Mesendoderm (in vitro differentiated cells): Measurements from ENCODE around the gene ZDHHC22.

Experiments used
- DNase-seq: peaks from one replicate; pipeline ENCODE4 v3.0.0; 2013
- H2AK5ac ChIP-seq: 2 replicates; pipeline ENCODE4 v1.6.1; 2013; ENCODE audit warnings: low read length, inconsistent platforms
- H2BK120ac ChIP-seq: 2 replicates; pipeline ENCODE4 v1.6.1; 2013; ENCODE audit warnings: low read depth, mild to moderate bottlenecking, low read length, moderate library complexity, mixed read lengths
- H2BK15ac ChIP-seq: replicated peaks from 2 replicates; pipeline ENCODE4 v1.6.1; 2013; ENCODE audit warnings: low read depth, mild to moderate bottlenecking, moderate library complexity
- H2BK5ac ChIP-seq: 2 replicates; pipeline ENCODE4 v1.6.1; 2013; ENCODE audit warnings: low read length, inconsistent platforms
- H3K18ac ChIP-seq: 2 replicates; pipeline ENCODE4 v1.6.1; 2013; ENCODE audit warnings: mild to moderate bottlenecking, low read length, mixed read lengths
- H3K23ac ChIP-seq: one replicate; pipeline ENCODE4 v1.6.1; 2013; ENCODE audit warnings: low read length
- H3K27ac ChIP-seq: 2 replicates; pipeline ENCODE4 v1.5.1; 2013; ENCODE audit warnings: low read depth, mild to moderate bottlenecking, inconsistent platforms, low read length, moderate library complexity
- H3K27me3 ChIP-seq: 2 replicates; pipeline ENCODE4 v1.6.1; 2013; ENCODE audit warnings: low read length, control low read depth, mild to moderate bottlenecking, inconsistent platforms; ENCODE audit not compliant: insufficient read depth, poor library complexity
- H3K36me3 ChIP-seq: 2 replicates; pipeline ENCODE4 v1.6.1; 2013; ENCODE audit warnings: low read length, inconsistent platforms; ENCODE audit not compliant: control insufficient read depth, insufficient read depth
- H3K4ac ChIP-seq: one replicate; pipeline ENCODE4 v1.6.1; 2013; ENCODE audit warnings: low read depth, mild to moderate bottlenecking, low read length, moderate library complexity
- H3K4me1 ChIP-seq: 2 replicates; pipeline ENCODE4 v1.6.1; 2013; ENCODE audit warnings: low read depth, low read length, inconsistent platforms; ENCODE audit not compliant: control insufficient read depth
- H3K4me2 ChIP-seq: 2 replicates; pipeline ENCODE4 v1.6.1; 2013; ENCODE audit warnings: low read length
- H3K4me3 ChIP-seq: 2 replicates; pipeline ENCODE4 v1.5.1; 2013; ENCODE audit warnings: mild to moderate bottlenecking, low read length
- H3K56ac ChIP-seq: one replicate; pipeline ENCODE4 v1.6.1; 2013; ENCODE audit warnings: low read length
- H3K79me1 ChIP-seq: 2 replicates; pipeline ENCODE4 v1.6.1; 2013; ENCODE audit warnings: low read length, inconsistent platforms
- H3K79me2 ChIP-seq: 2 replicates; pipeline ENCODE4 v1.6.1; 2013; ENCODE audit warnings: mild to moderate bottlenecking, low read length; ENCODE audit not compliant: control insufficient read depth, insufficient read depth
- H3K9ac ChIP-seq: 2 replicates; pipeline ENCODE4 v1.6.1; 2013; ENCODE audit warnings: low read length, inconsistent platforms
- H4K5ac ChIP-seq: one replicate; pipeline ENCODE4 v1.6.1; 2013; ENCODE audit warnings: low read length
- H4K8ac ChIP-seq: one replicate; pipeline ENCODE4 v1.6.1; 2013; ENCODE audit warnings: low read depth, mild to moderate bottlenecking, control low read depth, low read length, moderate library complexity
- WGBS: extraction: QIAGEN DNeasy Blood & Tissue Kit; methylation state at CpG from one replicate; pipeline ENCODE4 v1.1.7; 2013; ENCODE audit warnings: low lambda C conversion rate, missing lambda C conversion rate; ENCODE audit not compliant: insufficient coverage; ENCODE audit errors: extremely low coverage; 5-methylcytosine and 5-hydroxymethylcytosine counted together

The ZDHHC22 gene

GRCh38 chr14:77185093-77185465 is 43.5 kb upstream of the ZDHHC22 start:
- DNase-seq: no peak
- H3K23ac ChIP-seq: no peak overlapping the region
- WGBS: no CpG with 5 or more reads among the region's 2 CpGs
- peaks cover 5% of the 10 kb centered on the region for H3K4me1 ChIP-seq
- no peak overlapping the region for H2BK5ac ChIP-seq
- no peaks in the 10 kb centered on the region for H3K79me2 ChIP-seq
- H2AK5ac ChIP-seq: no peak overlapping the region
- no peaks in the 10 kb centered on the region for H3K27me3 ChIP-seq
- no peak overlapping the region for H3K4me3 ChIP-seq
- no peaks in the 10 kb centered on the region for H3K36me3 ChIP-seq
- H3K18ac ChIP-seq: no peak overlapping the region
- H4K8ac ChIP-seq: no peak overlapping the region
- H3K4ac ChIP-seq: no peak overlapping the region
- H2BK15ac ChIP-seq: no peak overlapping the region
- no peak overlapping the region for H4K5ac ChIP-seq
- no peak overlapping the region for H3K27ac ChIP-seq
- no peak overlapping the region for H3K4me2 ChIP-seq
- H3K9ac ChIP-seq: no peak overlapping the region
- H2BK120ac ChIP-seq: no peak overlapping the region
- H3K79me1 ChIP-seq: no peaks in the 10 kb centered on the region
- H3K56ac ChIP-seq: no peak overlapping the region

GRCh38 chr14:77184396-77185092 is 43.0 kb upstream of the ZDHHC22 start:
- Histone ChIP-seq H4K8ac (no peak overlapping the region), H3K27ac (no peak overlapping the region), H2BK120ac (no peak overlapping the region), H3K18ac (no peak overlapping the region), H3K9ac (no peak overlapping the region), H4K5ac (no peak overlapping the region), H3K4me3 (no peak overlapping the region), H3K4ac (no peak overlapping the region), H3K23ac (no peak overlapping the region), H3K79me1 (no peaks in the 10 kb centered on the region), H2BK5ac (no peak overlapping the region), H2AK5ac (no peak overlapping the region), H3K36me3 (no peaks in the 10 kb centered on the region), H3K27me3 (no peaks in the 10 kb centered on the region), H3K4me2 (no peak overlapping the region), H2BK15ac (no peak overlapping the region), H3K79me2 (no peaks in the 10 kb centered on the region), H3K4me1 (peaks cover 5% of the 10 kb centered on the region), H3K56ac (no peak overlapping the region)
- WGBS: no CpG with 5 or more reads among the region's 11 CpGs
- DNase-seq: no peak

- H2BK120ac ChIP-seq: no peak overlapping the region
- no peaks in the 10 kb centered on the region for H3K79me1 ChIP-seq
- no peak overlapping the region for H2BK5ac ChIP-seq
- no peak overlapping the region for H2BK15ac ChIP-seq
- no peak overlapping the region for H3K4me3 ChIP-seq
- no peak overlapping the region for H3K18ac ChIP-seq
- no peak overlapping the region for H3K23ac ChIP-seq
- no peak for DNase-seq
- no peaks in the 10 kb centered on the region for H3K79me2 ChIP-seq
- no peak overlapping the region for H3K56ac ChIP-seq
- no peak overlapping the region for H3K4me2 ChIP-seq
- no peak overlapping the region for H4K5ac ChIP-seq
- H3K27ac ChIP-seq: no peak overlapping the region
- no peak overlapping the region for H4K8ac ChIP-seq
- no peaks in the 10 kb centered on the region for H3K27me3 ChIP-seq
- no CpG with 5 or more reads among the region's 5 CpGs for WGBS
- H2AK5ac ChIP-seq: no peak overlapping the region
- no peaks in the 10 kb centered on the region for H3K36me3 ChIP-seq
- no peak overlapping the region for H3K4ac ChIP-seq
- no peak overlapping the region for H3K9ac ChIP-seq
- peaks cover 5% of the 10 kb centered on the region for H3K4me1 ChIP-seq
These were observed 42.3 kb upstream of the ZDHHC22 start for GRCh38 chr14:77183896-77184295.

DNA sequence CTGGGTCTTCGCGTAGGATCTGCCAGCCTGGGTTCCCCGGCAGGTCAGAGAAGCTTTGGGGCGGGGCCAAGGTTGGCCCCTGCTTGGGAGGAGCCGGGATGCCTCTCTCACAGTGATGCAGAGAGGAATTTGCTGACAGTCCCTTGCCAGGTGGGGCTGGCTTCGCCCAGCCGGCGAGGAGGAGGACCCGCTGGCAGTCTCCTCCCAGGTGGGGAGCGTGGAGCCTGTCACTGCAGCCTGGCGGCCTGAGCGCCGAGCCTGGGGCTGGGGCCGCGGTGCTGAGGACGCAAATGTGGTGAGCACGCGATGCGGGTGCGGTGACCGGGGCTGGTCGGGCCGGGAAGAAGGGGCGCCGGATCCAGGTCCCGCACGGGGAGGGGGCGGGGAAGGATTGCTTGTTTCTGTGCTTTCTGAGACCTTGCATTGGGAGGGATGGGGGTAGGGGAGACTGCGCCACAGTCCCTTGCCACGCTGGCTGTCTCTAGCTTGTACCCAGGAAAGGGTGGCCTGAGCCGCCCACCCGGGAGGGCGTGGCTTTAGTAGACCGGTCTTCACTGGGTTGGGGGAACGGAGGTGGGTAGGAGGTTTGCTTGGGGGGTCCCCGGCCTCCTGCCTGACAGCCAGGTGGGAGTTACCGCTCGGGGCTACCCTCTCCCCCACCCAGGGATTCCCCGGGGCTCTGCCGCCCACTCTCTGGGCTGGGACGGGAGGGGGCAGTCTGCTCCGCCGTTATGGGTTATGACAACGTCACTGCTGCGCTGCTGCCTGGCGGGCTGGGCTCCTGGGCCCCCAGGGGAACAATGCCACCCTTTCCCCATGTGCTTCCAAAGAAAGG is 40.2 kb upstream of the ZDHHC22 start, which contains the start of gene TMEM63C:
TMEM63C (plus strand) TSS at position 196 of the 835 bp plus-strand sequence. CDS start 37,016 bp downstream, outside the sequence.
- H3K4me1 ChIP-seq: peaks cover 5% of the 10 kb centered on the region
- H3K27ac ChIP-seq: no peak within 1 kb of the TSS
- no peaks in the 10 kb centered on the region for H3K79me1 ChIP-seq
- H3K79me2 ChIP-seq: no peaks in the 10 kb centered on the region
- no peak within 1 kb of the TSS for H3K18ac ChIP-seq
- no peak within 1 kb of the TSS for H3K4ac ChIP-seq
- no peak within 1 kb of the TSS for H2AK5ac ChIP-seq
- no CpG with 5 or more reads among the region's 46 CpGs for WGBS
- H2BK5ac ChIP-seq: no peak within 1 kb of the TSS
- H3K4me2 ChIP-seq: peak within 1 kb of the TSS; percentile 80
- peak; percentile 98 for DNase-seq
- peak within 1 kb of the TSS; percentile 87 for H3K56ac ChIP-seq
- H3K23ac ChIP-seq: no peak within 1 kb of the TSS
- H3K27me3 ChIP-seq: no peaks in the 10 kb centered on the region
- H3K36me3 ChIP-seq: no peaks in the 10 kb centered on the region
- no peak within 1 kb of the TSS for H2BK120ac ChIP-seq
- H3K4me3 ChIP-seq: peak within 1 kb of the TSS; percentile 67
- H3K9ac ChIP-seq: peak within 1 kb of the TSS; percentile 61
- H4K5ac ChIP-seq: no peak within 1 kb of the TSS
- no peak within 1 kb of the TSS for H4K8ac ChIP-seq
- H2BK15ac ChIP-seq: no peak within 1 kb of the TSS

- Histone ChIP-seq H2BK15ac (no peak overlapping the region), H3K9ac (no peak overlapping the region), H2BK5ac (no peak overlapping the region), H3K27me3 (no peaks in the 10 kb centered on the region), H3K4me1 (peaks cover 5% of the 10 kb centered on the region), H3K79me2 (no peaks in the 10 kb centered on the region), H2AK5ac (no peak overlapping the region), H3K56ac (no peak overlapping the region), H3K27ac (no peak overlapping the region), H3K4me2 (no peak overlapping the region), H3K23ac (no peak overlapping the region), H4K5ac (no peak overlapping the region), H2BK120ac (no peak overlapping the region), H3K4me3 (no peak overlapping the region), H3K36me3 (no peaks in the 10 kb centered on the region), H3K18ac (no peak overlapping the region), H3K4ac (no peak overlapping the region), H4K8ac (no peak overlapping the region), H3K79me1 (no peaks in the 10 kb centered on the region)
- no peak for DNase-seq
- no CpG with 5 or more reads among the region's 12 CpGs for WGBS
These were observed 39.4 kb upstream of the ZDHHC22 start for GRCh38 chr14:77180726-77181602.
